Mammary epithelial cell (primary cell): ENCODE results near the gene ERC1.

ENCODE experiments used
- EZH2 ChIP-seq: IDR thresholded peaks from 2 replicates; pipeline ENCODE4 v1.6.1; 2012; ENCODE audit warnings: low read length, inconsistent platforms, borderline replicate concordance
- TF ChIP-seq, protein P1 (sequence below), 2 donors: IDR thresholded peaks in 1 of 2; conservative IDR thresholded peaks in 1 of 2; 2 replicates each; pipeline ENCODE4 v1.5.1; 2011 to 2012; ENCODE audit warnings: inconsistent platforms in 2 of 2, low read length in 2 of 2, mild to moderate bottlenecking in 2 of 2, control low read depth in 1 of 2, low read depth in 1 of 2; ENCODE audit not compliant: insufficient read depth in 1 of 2; ENCODE audit errors: extremely low read depth in 1 of 2

DNA sequence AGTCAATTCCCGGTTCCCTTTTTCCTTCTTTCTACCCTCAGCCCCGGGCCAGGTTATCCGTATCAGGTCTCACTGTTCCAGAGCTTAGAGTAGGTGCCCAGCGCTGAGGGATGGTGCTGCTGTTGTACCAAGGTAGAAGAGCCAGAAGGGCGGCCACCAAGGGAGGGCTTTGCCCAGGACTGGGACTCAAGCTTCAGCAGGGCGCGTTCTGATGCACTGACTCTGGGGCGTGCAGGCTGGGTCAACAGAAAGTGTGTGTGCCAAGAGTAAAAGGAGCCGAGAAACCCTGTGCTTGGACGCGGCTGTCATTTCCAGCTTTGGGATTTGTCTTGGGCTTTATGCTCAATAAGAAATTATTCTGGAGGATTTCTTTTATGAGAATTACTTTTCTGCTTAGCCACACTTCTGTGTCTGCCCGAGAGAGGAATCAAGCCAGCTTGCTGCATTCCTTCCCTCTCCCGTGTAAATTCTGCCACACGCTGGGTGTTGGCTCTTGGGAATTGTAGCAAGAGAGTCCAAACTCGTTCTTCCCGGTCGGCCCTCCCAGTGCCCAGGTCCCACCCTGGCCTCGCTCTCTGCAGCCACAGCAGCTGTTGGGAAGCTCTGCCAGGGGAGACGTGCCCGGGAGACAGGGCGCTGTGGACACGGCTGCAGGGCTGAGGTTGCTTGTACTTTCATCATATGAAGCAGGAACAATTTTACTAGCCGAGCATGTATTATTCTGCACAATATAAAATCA, 505.3 kb downstream of the ERC1 start:
- TF ChIP-seq, protein P1, sequence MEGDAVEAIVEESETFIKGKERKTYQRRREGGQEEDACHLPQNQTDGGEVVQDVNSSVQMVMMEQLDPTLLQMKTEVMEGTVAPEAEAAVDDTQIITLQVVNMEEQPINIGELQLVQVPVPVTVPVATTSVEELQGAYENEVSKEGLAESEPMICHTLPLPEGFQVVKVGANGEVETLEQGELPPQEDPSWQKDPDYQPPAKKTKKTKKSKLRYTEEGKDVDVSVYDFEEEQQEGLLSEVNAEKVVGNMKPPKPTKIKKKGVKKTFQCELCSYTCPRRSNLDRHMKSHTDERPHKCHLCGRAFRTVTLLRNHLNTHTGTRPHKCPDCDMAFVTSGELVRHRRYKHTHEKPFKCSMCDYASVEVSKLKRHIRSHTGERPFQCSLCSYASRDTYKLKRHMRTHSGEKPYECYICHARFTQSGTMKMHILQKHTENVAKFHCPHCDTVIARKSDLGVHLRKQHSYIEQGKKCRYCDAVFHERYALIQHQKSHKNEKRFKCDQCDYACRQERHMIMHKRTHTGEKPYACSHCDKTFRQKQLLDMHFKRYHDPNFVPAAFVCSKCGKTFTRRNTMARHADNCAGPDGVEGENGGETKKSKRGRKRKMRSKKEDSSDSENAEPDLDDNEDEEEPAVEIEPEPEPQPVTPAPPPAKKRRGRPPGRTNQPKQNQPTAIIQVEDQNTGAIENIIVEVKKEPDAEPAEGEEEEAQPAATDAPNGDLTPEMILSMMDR (conservative IDR thresholded peaks at IDR 0.05 in 1 of 2, IDR thresholded peaks at IDR 0.05 in 1 of 2; ENCODE audit: extremely low read depth in 1 of 2, insufficient read depth in 1 of 2, low read depth in 1 of 2, low read length in 2 of 2): no peak
- no peak for TF ChIP-seq EZH2
